H9 (cell line): ENCODE measurements around the gene BMP7. TPM values are rescaled to one million over a fixed set of nuclear protein-coding genes. Genes with fewer than 3 reads are reported as not detected.

ENCODE experiments used
- DNase-seq: peaks from one replicate; pipeline ENCODE4 v3.0.0-alpha.2; 2017
- H2AFZ ChIP-seq: one replicate; pipeline ENCODE4 v1.6.1; 2013; ENCODE audit warnings: mild to moderate bottlenecking, low read length, control low read depth, moderate library complexity
- H2AK5ac ChIP-seq: 2 replicates; pipeline ENCODE4 v1.6.1; 2013; ENCODE audit warnings: low read length, control low read depth, mixed read lengths; ENCODE audit not compliant: insufficient read length
- H2BK120ac ChIP-seq: one replicate; pipeline ENCODE4 v1.6.1; 2013; ENCODE audit warnings: low read depth, mild to moderate bottlenecking, low read length, control low read depth, inconsistent platforms; ENCODE audit not compliant: poor library complexity, severe bottlenecking
- H2BK12ac ChIP-seq: 2 replicates; pipeline ENCODE4 v1.6.1; 2013; ENCODE audit warnings: low read length, control low read depth, mixed read lengths, low read depth; ENCODE audit not compliant: insufficient read length
- H2BK15ac ChIP-seq: 2 replicates; pipeline ENCODE4 v1.6.1; 2013; ENCODE audit warnings: low read depth, low read length, control low read depth
- H2BK20ac ChIP-seq: one replicate; pipeline ENCODE4 v1.6.1; 2013; ENCODE audit warnings: low read depth, mild to moderate bottlenecking, low read length, control low read depth, inconsistent platforms; ENCODE audit not compliant: poor library complexity, severe bottlenecking
- H2BK5ac ChIP-seq: 2 replicates; pipeline ENCODE4 v1.6.1; 2013; ENCODE audit warnings: low read length, control low read depth, mixed read lengths; ENCODE audit not compliant: insufficient read length
- H3K14ac ChIP-seq: 2 replicates; pipeline ENCODE4 v1.6.1; 2013; ENCODE audit warnings: low read length, control low read depth; ENCODE audit not compliant: insufficient read depth
- H3K18ac ChIP-seq: 2 replicates; pipeline ENCODE4 v1.6.1; 2013; ENCODE audit warnings: low read depth, mild to moderate bottlenecking, mixed read lengths, low read length, control low read depth; ENCODE audit not compliant: insufficient read length
- H3K23ac ChIP-seq: 2 replicates; pipeline ENCODE4 v1.6.1; 2013; ENCODE audit warnings: low read length, control low read depth, mixed read lengths, low read depth; ENCODE audit not compliant: insufficient read length
- H3K23me2 ChIP-seq: 2 replicates; pipeline ENCODE4 v1.6.1; 2013; ENCODE audit warnings: low read depth, mild to moderate bottlenecking, mixed read lengths, low read length, control low read depth; ENCODE audit not compliant: insufficient read length, poor library complexity, severe bottlenecking
- H3K27ac ChIP-seq: 2 replicates; pipeline ENCODE4 v1.5.1; 2013; ENCODE audit warnings: low read length, control low read depth, mixed read lengths, low read depth; ENCODE audit not compliant: insufficient read length
- H3K27me3 ChIP-seq: 2 replicates; pipeline ENCODE4 v1.6.1; 2013; ENCODE audit warnings: low read length, control low read depth, inconsistent platforms; ENCODE audit not compliant: insufficient read depth
- H3K4ac ChIP-seq: 2 replicates; pipeline ENCODE4 v1.6.1; 2013; ENCODE audit warnings: low read depth, mild to moderate bottlenecking, control low read depth, inconsistent platforms, low read length, moderate library complexity
- H3K4me1 ChIP-seq: 2 replicates; pipeline ENCODE4 v1.6.1; 2013; ENCODE audit warnings: low read length, control low read depth, inconsistent platforms; ENCODE audit not compliant: insufficient read depth
- H3K4me2 ChIP-seq: 2 replicates; pipeline ENCODE4 v1.6.1; 2013; ENCODE audit warnings: low read length, control low read depth, mixed read lengths; ENCODE audit not compliant: insufficient read length, insufficient read depth
- H3K56ac ChIP-seq: 2 replicates; pipeline ENCODE4 v1.6.1; 2013; ENCODE audit warnings: low read depth, mild to moderate bottlenecking, mixed read lengths, low read length, control low read depth; ENCODE audit not compliant: insufficient read length
- H3K79me1 ChIP-seq: 2 replicates; pipeline ENCODE4 v1.6.1; 2013; ENCODE audit warnings: low read depth, mild to moderate bottlenecking, moderate library complexity, low read length, control low read depth, inconsistent platforms; ENCODE audit not compliant: insufficient read depth, poor library complexity, severe bottlenecking
- H3K79me2 ChIP-seq: 2 replicates; pipeline ENCODE4 v1.6.1; 2013; ENCODE audit warnings: low read length, control low read depth, inconsistent platforms; ENCODE audit not compliant: insufficient read depth
- H3K9ac ChIP-seq: 2 replicates; pipeline ENCODE4 v1.6.1; 2013; ENCODE audit warnings: low read length, control low read depth, mixed read lengths; ENCODE audit not compliant: insufficient read length; ENCODE audit errors: extremely low read depth
- H3K9me3 ChIP-seq: one replicate; pipeline ENCODE4 v1.6.1; 2013; ENCODE audit warnings: low read depth, low read length, inconsistent platforms; ENCODE audit not compliant: control insufficient read depth
- H3T11ph ChIP-seq: one replicate; pipeline ENCODE4 v1.6.1; 2013; ENCODE audit warnings: mild to moderate bottlenecking, low read length, control low read depth, inconsistent platforms
- H4K20me1 ChIP-seq: one replicate; pipeline ENCODE4 v1.6.1; 2013; ENCODE audit not compliant: control insufficient read depth, insufficient read length, insufficient read depth
- H4K5ac ChIP-seq: 2 replicates; pipeline ENCODE4 v1.6.1; 2013; ENCODE audit warnings: low read depth, mild to moderate bottlenecking, mixed read lengths, low read length, control low read depth; ENCODE audit not compliant: insufficient read length
- H4K8ac ChIP-seq: replicated peaks from 2 replicates; pipeline ENCODE4 v1.6.1; 2013; ENCODE audit warnings: low read length, control low read depth, mixed read lengths, low read depth; ENCODE audit not compliant: insufficient read length
- H4K91ac ChIP-seq: 2 replicates; pipeline ENCODE4 v1.6.1; 2013; ENCODE audit warnings: low read depth, mild to moderate bottlenecking, moderate library complexity, mixed read lengths, low read length, control low read depth; ENCODE audit not compliant: insufficient read length
- H3K27ac Mint-ChIP-seq, 3 experiments: 2 replicates in 2 of 3; 3 replicates in 1 of 3; pipeline ENCODE4 v1.8.0; 2020 to 2021; ENCODE audit warnings: mixed read lengths in 3 of 3, mild to moderate bottlenecking in 1 of 3, moderate library complexity in 1 of 3
- H3K27me3 Mint-ChIP-seq: 2 replicates; pipeline ENCODE4 v1.8.0; 2021; ENCODE audit warnings: low read depth, mild to moderate bottlenecking, moderate library complexity, mixed read lengths
- H3K36me3 Mint-ChIP-seq, 3 experiments: 2 replicates in 2 of 3; 3 replicates in 1 of 3; pipeline ENCODE4 v1.8.0; 2020 to 2021; ENCODE audit warnings: low read depth in 3 of 3, mixed read lengths in 3 of 3; ENCODE audit not compliant: insufficient read depth in 1 of 3
- H3K4me1 Mint-ChIP-seq, 2 experiments: 2 replicates each; pipeline ENCODE4 v1.8.0; 2020; ENCODE audit warnings: mixed read lengths in 2 of 2
- H3K4me3 Mint-ChIP-seq, 2 experiments: 2 replicates in 1 of 2; 3 replicates in 1 of 2; pipeline ENCODE4 v1.8.0; 2020 to 2021; ENCODE audit warnings: mild to moderate bottlenecking in 2 of 2, mixed read lengths in 2 of 2, moderate library complexity in 1 of 2
- H3K9me3 Mint-ChIP-seq, 2 experiments: 2 replicates in 1 of 2; 3 replicates in 1 of 2; pipeline ENCODE4 v1.8.0; 2020; ENCODE audit warnings: mild to moderate bottlenecking in 2 of 2, mixed read lengths in 2 of 2, moderate library complexity in 1 of 2
- CTCF ChIP-seq: fragments of 200-600 bp; sonication (generic); conservative IDR thresholded peaks from 3 replicates; pipeline ENCODE4 v1.8.0; 2021; ENCODE audit warnings: antibody characterized with exemption, mild to moderate bottlenecking
- WGBS: extraction: QIAGEN DNeasy Blood & Tissue Kit; methylation state at CpG from one replicate; pipeline ENCODE4 v1.1.7; 2013; ENCODE audit warnings: missing lambda C conversion rate, low lambda C conversion rate, mixed read lengths; ENCODE audit not compliant: insufficient read length; ENCODE audit errors: extremely low coverage; 5-methylcytosine and 5-hydroxymethylcytosine counted together
- total RNA-seq: library from RNA; stranded (reverse); gene quantifications from 2 replicates; pipeline ENCODE4 v1.2.1, GENCODE V29; 2021

Gene BMP7
- total RNA-seq, 1 experiment from 2014 or later: 17.7 TPM

GRCh38 chr20:57287007-57287880 is 20.8 kb upstream of the BMP7 start:
- Histone ChIP-seq H3K14ac (no peak overlapping the region), H3K4me1 (0 out of 2 replicates have a peak, but pooled peaks cover 1% of the 10 kb centered on the region)

More at GRCh38 chr20:57287007-57287880, 20.8 kb upstream of the BMP7 start:
- Histone ChIP-seq H3K79me2 (no peaks in the 10 kb centered on the region), H4K20me1 (no peaks in the 10 kb centered on the region), H3K4ac (no peak overlapping the region), H3T11ph (no peak overlapping the region), H3K56ac (no peak overlapping the region), H2BK12ac (no peak overlapping the region), H3K23me2 (no peaks in the 10 kb centered on the region), H4K5ac (no peak overlapping the region), H2BK5ac (no peak overlapping the region), H3K4me2 (no peak overlapping the region), H3K9ac (no peak overlapping the region), H3K79me1 (no peaks in the 10 kb centered on the region), H2BK20ac (no peak overlapping the region), H4K91ac (no peak overlapping the region), H3K27me3 (no peaks in the 10 kb centered on the region), H2AFZ (no peak overlapping the region), H2BK120ac (no peak overlapping the region), H4K8ac (no peak overlapping the region), H3K18ac (no peak overlapping the region), H2AK5ac (no peak overlapping the region), H2BK15ac (no peak overlapping the region), H3K9me3 (no peaks in the 10 kb centered on the region), H3K27ac (no peak overlapping the region), H3K23ac (no peak overlapping the region)
- Mint-ChIP-seq H3K27ac (no peak overlapping the region; a peak in 1 of 7 replicates), H3K4me1 (peaks cover 40 to 70% of the 10 kb centered on the region in 2 experiments), H3K36me3 (no peaks in the 10 kb centered on the region; a peak in 1 of 7 replicates), H3K4me3 (no peak overlapping the region), H3K27me3 (peaks cover 27% of the 10 kb centered on the region), H3K9me3 (no peaks in the 10 kb centered on the region; a peak in 1 of 5 replicates)
- no peak for DNase-seq
- no CpG with 5 or more reads among the region's 14 CpGs for WGBS
- no peak for TF ChIP-seq CTCF
